Ishikawa (cell line): ENCODE results near the gene MTUS2.

Source experiments
- CEBPB ChIP-seq: IDR thresholded peaks from 2 replicates; pipeline ENCODE4 v1.6.1; 2012
- CREB1 ChIP-seq: IDR thresholded peaks from 2 replicates; pipeline ENCODE4 v1.6.1; 2012; ENCODE audit warnings: low read depth
- EGR1 ChIP-seq: IDR thresholded peaks from 2 replicates; pipeline ENCODE4 v1.6.1; 2012
- EP300 ChIP-seq: IDR thresholded peaks from 2 replicates; pipeline ENCODE4 v1.6.1; 2012; ENCODE audit warnings: borderline replicate concordance
- FOXM1 ChIP-seq: IDR thresholded peaks from 2 replicates; pipeline ENCODE4 v1.6.1; 2012; ENCODE audit warnings: low read depth, borderline replicate concordance
- NFIC ChIP-seq: IDR thresholded peaks from 2 replicates; pipeline ENCODE4 v1.6.1; 2012
- RAD21 ChIP-seq: IDR thresholded peaks from 2 replicates; pipeline ENCODE4 v1.6.1; 2012; ENCODE audit warnings: low read depth
- TCF12 ChIP-seq: IDR thresholded peaks from 2 replicates; pipeline ENCODE4 v1.6.1; 2012; ENCODE audit warnings: low read depth
- TEAD4 ChIP-seq: IDR thresholded peaks from 2 replicates; pipeline ENCODE4 v1.6.1; 2012
- YY1 ChIP-seq: IDR thresholded peaks from 2 replicates; pipeline ENCODE4 v1.6.1; 2012; ENCODE audit warnings: low read depth
- ZBTB7A ChIP-seq: IDR thresholded peaks from 2 replicates; pipeline ENCODE4 v1.6.1; 2012; ENCODE audit warnings: low read depth
- TF ChIP-seq, protein P1 (sequence below): IDR thresholded peaks from 2 replicates; pipeline ENCODE4 v1.6.1; 2012
- TF ChIP-seq, protein P2 (sequence below): IDR thresholded peaks from 2 replicates; pipeline ENCODE4 v1.6.1; 2012
- TF ChIP-seq, protein P3 (sequence below): IDR thresholded peaks from 2 replicates; pipeline ENCODE4 v1.6.1; 2012; ENCODE audit warnings: low read depth, mild to moderate bottlenecking

The MTUS2 gene

DNA sequence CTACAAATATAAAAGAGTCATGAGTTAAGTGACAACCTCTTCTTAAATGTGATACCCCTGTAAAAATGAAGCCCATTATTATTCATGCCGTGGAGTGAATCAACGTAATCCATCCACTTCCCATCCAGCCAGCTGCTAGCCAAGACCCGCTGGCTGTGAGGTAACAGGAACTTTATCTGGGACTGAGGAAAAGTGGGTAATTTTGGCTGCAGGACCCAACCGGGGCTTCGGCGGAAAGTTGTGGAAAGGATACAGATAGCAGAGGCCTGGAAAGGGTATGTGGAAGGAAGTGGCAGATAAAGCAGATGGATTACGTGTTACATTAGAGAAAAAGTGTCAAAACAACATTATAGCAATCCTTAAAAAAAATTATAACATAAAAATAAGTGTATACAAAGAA, 727.0 kb downstream of the MTUS2 start:
- TF ChIP-seq TCF12: no peak
- no peak for TF ChIP-seq EGR1
- no peak for TF ChIP-seq RAD21
- TF ChIP-seq, protein P1, sequence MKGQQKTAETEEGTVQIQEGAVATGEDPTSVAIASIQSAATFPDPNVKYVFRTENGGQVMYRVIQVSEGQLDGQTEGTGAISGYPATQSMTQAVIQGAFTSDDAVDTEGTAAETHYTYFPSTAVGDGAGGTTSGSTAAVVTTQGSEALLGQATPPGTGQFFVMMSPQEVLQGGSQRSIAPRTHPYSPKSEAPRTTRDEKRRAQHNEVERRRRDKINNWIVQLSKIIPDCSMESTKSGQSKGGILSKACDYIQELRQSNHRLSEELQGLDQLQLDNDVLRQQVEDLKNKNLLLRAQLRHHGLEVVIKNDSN: no peak
- no peak for TF ChIP-seq YY1

- TF ChIP-seq CEBPB: no peak
Measured at GRCh38 chr13:29548722-29549121, 728.6 kb downstream of the MTUS2 start.

DNA sequence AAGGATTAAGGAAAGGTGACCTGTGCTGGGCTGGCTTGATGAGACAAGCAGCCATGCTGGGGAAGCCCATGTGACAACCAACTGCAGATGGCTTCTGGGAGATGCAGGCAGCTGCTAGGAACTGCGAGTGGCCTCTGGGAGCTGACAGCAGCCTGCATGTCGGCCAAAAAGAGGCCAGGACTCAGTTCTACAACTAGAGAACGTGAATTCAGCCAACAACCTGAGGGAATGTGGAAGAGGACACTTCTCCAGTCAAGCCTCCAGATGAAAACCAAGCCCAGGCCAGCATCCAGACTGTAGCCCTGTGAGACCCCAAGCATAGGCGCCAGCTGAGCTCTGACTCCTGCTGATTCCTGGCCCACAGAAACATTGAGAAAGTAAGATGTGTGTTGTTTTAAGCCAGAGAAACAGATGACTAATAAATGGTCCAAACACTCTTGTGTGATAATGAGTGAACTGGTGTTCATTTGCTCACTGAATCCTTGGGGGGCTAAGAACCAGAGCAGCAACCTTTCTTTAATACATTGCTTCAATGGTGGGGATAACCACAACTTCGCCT, 730.4 kb downstream of the MTUS2 start:
- TF ChIP-seq RAD21: no peak
- no peak for TF ChIP-seq CEBPB
- TF ChIP-seq FOXM1: no peak
- TF ChIP-seq NFIC: no peak

DNA sequence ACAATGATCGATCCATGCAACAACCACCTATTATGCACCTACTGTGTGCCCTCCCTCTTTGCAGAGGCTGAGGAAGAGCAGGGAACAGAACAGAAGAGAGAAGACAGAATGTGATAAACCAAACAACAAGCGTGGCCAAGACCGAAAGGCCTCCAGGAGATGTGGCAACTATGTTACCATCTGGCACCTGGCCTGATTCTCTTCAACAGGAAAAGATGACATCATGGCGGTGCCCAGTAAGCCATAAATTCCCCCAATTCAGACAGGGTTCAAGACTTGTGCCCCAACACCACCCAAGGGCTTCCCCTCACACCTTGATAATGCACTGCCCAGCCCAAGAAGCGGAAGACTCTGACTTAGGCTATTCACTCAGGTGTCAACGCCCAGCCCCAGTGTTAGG, 731.1 kb downstream of the MTUS2 start:
- TF ChIP-seq CEBPB (no peak), EGR1 (no peak), TEAD4 (no peak), NFIC (no peak), CREB1 (no peak), TCF12 (no peak), EP300 (no peak), YY1 (no peak), RAD21 (no peak), ZBTB7A (no peak), FOXM1 (no peak)
- TF ChIP-seq, protein P2, sequence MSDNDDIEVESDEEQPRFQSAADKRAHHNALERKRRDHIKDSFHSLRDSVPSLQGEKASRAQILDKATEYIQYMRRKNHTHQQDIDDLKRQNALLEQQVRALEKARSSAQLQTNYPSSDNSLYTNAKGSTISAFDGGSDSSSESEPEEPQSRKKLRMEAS: no peak
- TF ChIP-seq, protein P3, sequence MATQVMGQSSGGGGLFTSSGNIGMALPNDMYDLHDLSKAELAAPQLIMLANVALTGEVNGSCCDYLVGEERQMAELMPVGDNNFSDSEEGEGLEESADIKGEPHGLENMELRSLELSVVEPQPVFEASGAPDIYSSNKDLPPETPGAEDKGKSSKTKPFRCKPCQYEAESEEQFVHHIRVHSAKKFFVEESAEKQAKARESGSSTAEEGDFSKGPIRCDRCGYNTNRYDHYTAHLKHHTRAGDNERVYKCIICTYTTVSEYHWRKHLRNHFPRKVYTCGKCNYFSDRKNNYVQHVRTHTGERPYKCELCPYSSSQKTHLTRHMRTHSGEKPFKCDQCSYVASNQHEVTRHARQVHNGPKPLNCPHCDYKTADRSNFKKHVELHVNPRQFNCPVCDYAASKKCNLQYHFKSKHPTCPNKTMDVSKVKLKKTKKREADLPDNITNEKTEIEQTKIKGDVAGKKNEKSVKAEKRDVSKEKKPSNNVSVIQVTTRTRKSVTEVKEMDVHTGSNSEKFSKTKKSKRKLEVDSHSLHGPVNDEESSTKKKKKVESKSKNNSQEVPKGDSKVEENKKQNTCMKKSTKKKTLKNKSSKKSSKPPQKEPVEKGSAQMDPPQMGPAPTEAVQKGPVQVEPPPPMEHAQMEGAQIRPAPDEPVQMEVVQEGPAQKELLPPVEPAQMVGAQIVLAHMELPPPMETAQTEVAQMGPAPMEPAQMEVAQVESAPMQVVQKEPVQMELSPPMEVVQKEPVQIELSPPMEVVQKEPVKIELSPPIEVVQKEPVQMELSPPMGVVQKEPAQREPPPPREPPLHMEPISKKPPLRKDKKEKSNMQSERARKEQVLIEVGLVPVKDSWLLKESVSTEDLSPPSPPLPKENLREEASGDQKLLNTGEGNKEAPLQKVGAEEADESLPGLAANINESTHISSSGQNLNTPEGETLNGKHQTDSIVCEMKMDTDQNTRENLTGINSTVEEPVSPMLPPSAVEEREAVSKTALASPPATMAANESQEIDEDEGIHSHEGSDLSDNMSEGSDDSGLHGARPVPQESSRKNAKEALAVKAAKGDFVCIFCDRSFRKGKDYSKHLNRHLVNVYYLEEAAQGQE: no peak
